SHP77 (cell line): Measurements from ENCODE around the gene SF3B4.
"Not testable (repeated sequence)": the region's sequence is repeated elsewhere in the genome, so short reads cannot be mapped to it uniquely, and the experiment has no call there.

Experiments
- DNase-seq, 2 experiments: peaks; one replicate each; lab custom pipeline; 2025; lab: John Stamatoyannopoulos, UW

SF3B4 gene

GRCh38 chr1:149887456-149888246, 40.0 kb downstream of the SF3B4 start:
- DNase-seq, result peak; percentile 99 to 100

GRCh38 chr1:149887196-149887455, 40.5 kb downstream of the SF3B4 start:
- DNase-seq, result not testable (repeated sequence)

GRCh38 chr1:149886396-149887195, 41.0 kb downstream of the SF3B4 start:
- DNase-seq, result peak; percentile 100

- not testable (repeated sequence) for DNase-seq
These were observed 41.5 kb downstream of the SF3B4 start for GRCh38 chr1:149886121-149886395.

- DNase-seq, result peak; percentile 95 to 96
These were observed 42.1 kb downstream of the SF3B4 start for GRCh38 chr1:149885339-149886120.

- peak; percentile 75 to 78 for DNase-seq
These were observed 42.9 kb downstream of the SF3B4 start for GRCh38 chr1:149884433-149885338.

- no peak for DNase-seq
These were observed 43.9 kb downstream of the SF3B4 start for GRCh38 chr1:149883598-149884247.

GRCh38 chr1:149881876-149882275, 45.7 kb downstream of the SF3B4 start:
- no peak for DNase-seq

- no peak for DNase-seq
These were observed 48.0 kb downstream of the SF3B4 start for GRCh38 chr1:149879556-149879955.

- no peak for DNase-seq
These were observed 50.2 kb downstream of the SF3B4 start for GRCh38 chr1:149877211-149877946.
